Motor neuron (in vitro differentiated cells): Measurements from ENCODE around the gene NRL. TPM values are rescaled to one million over a fixed set of nuclear protein-coding genes. Genes with fewer than 3 reads are reported as not detected.
A peak's percentile ranks its signal among the peaks of the same experiment; 100 is the strongest.
"Not testable (repeated sequence)": the region's sequence is repeated elsewhere in the genome, so short reads cannot be mapped to it uniquely, and the experiment has no call there.

Source experiments
- ATAC-seq, 8 experiments: fragments of 200-7000 bp; cut with Tn5 transposase; replicated peaks in 6 of 8; 2 replicates each; pipeline ENCODE4 v1.8.0; 2021; ENCODE audit warnings: mild to moderate bottlenecking in 8 of 8, moderate library complexity in 8 of 8
- H3K27ac ChIP-seq, 2 donors: fragments of 250-450 bp; sonication (Bioruptor Pico); 2 replicates each; pipeline ENCODE4 v1.9.0; 2021; ENCODE audit warnings: antibody characterized with exemption in 2 of 2, mild to moderate bottlenecking in 2 of 2, moderate library complexity in 1 of 2
- H3K4me1 ChIP-seq, 2 donors: fragments of 250-450 bp; sonication (Bioruptor Pico); replicated peaks in 1 of 2; 2 replicates each; pipeline ENCODE4 v1.6.1; 2021; ENCODE audit warnings: antibody characterized with exemption in 2 of 2, mild to moderate bottlenecking in 2 of 2, moderate library complexity in 1 of 2
- H3K4me3 ChIP-seq, 5 donors: fragments of 250-450 bp; sonication (Bioruptor Pico); 2 replicates each; pipeline ENCODE4 v1.9.0; 2021; ENCODE audit warnings: antibody characterized with exemption in 5 of 5, mild to moderate bottlenecking in 5 of 5, moderate library complexity in 4 of 5
- WGBS, 10 experiments: fragments of 450-650 bp; shearing (Covaris generic); methylation state at CpG; one replicate each; pipeline ENCODE4 v1.0.0; 2022; 5-methylcytosine and 5-hydroxymethylcytosine counted together
- in situ Hi-C, 9 experiments: fragments of 400-800 bp; cut with MboI; loops; one replicate each; pipeline ENCODE4 v1.15.0; 2021; ENCODE audit warnings: low sequenced_read_pairs in 9 of 9, low pct_unique_long_range_greater_than_20kb in 2 of 9; ENCODE audit not compliant: unreplicated experiment in 9 of 9
- total RNA-seq, 8 experiments: library from RNA; unstranded; fragments of 300-600 nt; gene quantifications; 2 replicates each; pipeline versions ENCODE4 v1.2.3 to v1.2.4, GENCODE V29; 2022

NRL gene
- total RNA-seq, 8 experiments from 2014 or later: 1.1 to 2.6 (median 2.1) TPM

DNA sequence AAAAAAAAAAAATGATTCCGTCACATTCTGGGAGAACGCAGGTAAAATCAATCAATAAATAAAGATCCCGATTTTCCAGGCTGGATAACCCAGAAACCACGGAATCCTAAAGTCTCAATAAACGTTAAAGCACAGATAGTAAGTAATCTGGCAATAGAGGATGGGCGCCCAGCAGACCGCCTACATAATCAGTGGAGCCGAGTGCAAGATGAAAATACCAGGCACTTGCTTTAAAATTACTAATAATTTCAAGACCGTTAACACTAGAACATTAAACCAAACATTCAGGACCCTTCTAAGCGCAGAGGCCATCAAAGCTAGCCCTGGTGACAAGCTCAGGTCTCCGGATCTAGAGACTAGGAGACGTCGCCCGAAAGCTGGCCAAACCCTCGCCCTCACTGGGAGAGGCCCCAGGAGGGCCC, 1.4 kb downstream of the NRL start:
- Histone ChIP-seq H3K4me1 (peaks cover 6 to 8% of the 10 kb centered on the region in 2 donors), H3K4me3 (peak overlapping the region; percentile 43 to 64 (median 58)), H3K27ac (peak overlapping the region; percentile 92 to 97)
- whole genome bisulfite sequencing, 10 experiments: 0 to 18% (median 6%) methylated on average over 1 to 12 of the region's 15 CpGs; no CpG with 5 or more reads in 2 of the 10 experiments
- peak in 1 of 8 experiments; percentile 0 for ATAC-seq
- in situ Hi-C loops: no loop called here

DNA sequence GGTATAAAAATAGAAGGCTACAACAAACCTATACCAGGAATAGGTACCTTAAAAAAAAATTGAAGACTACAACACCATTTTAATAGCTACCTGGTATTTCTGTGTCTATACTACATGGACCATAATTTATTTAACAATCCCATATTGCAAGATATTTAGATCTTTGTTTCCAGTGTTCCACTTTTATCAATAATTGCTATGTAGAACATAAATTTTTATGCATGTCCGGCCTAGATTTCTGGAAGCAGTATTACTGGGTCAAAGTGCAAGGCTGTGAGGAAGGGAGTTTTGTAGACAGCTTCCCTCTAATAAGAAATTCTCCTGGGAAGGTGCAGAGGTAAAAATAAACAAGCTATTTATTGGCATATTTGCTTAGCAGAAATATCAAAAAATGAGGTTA, 4.2 kb downstream of the NRL start:
- WGBS, 10 experiments: 86 to 100% (median 94%) methylated on average over 1 of the region's 1 CpG; no CpG with 5 or more reads in 2 of the 10 experiments
- ATAC-seq: no peak
- Histone ChIP-seq H3K27ac (no peak overlapping the region), H3K4me3 (no peak overlapping the region), H3K4me1 (no peaks in the 10 kb centered on the region)
- in situ Hi-C loops: no loop called here

DNA sequence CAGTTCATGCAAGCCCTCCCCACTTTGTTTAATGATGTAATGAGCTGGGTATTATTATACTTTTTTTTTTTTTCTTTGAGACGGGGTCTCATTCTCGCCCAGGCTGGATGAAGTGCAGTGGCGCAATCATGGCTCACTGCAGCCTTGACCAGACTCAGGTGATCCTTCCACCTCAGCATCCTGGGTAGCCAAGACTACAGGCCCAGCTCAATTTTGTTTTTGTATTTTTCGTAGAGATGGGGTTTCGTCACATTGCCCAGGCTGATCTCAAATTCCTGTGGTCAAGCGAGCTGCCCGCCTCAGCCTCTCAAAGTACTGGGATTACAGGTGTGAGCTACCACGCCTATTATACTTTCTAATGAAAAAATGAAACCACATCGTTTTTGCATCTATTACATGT, 4.7 kb downstream of the NRL start:
- ATAC-seq: no peak
- H3K27ac ChIP-seq: no peak overlapping the region
- H3K4me3 ChIP-seq: no peak overlapping the region
- in situ Hi-C loops: no loop called here
- no peaks in the 10 kb centered on the region for H3K4me1 ChIP-seq
- 50 to 95% (median 80%) methylated on average over 2 to 8 of the region's 9 CpGs; no CpG with 5 or more reads in 3 of the 10 experiments for WGBS, 10 experiments

GRCh38 chr14:24108336-24108874, 6.3 kb downstream of the NRL start:
- 17 to 80% (median 50%) methylated on average over 2 to 5 of the region's 5 CpGs; no CpG with 5 or more reads in 1 of the 10 experiments for WGBS, 10 experiments
- Histone ChIP-seq H3K4me1 (no peaks in the 10 kb centered on the region), H3K4me3 (no peak overlapping the region), H3K27ac (no peak overlapping the region)
- in situ Hi-C loops: no loop called here
- peak in 2 of 8 experiments; percentile 15 to 31 for ATAC-seq

DNA sequence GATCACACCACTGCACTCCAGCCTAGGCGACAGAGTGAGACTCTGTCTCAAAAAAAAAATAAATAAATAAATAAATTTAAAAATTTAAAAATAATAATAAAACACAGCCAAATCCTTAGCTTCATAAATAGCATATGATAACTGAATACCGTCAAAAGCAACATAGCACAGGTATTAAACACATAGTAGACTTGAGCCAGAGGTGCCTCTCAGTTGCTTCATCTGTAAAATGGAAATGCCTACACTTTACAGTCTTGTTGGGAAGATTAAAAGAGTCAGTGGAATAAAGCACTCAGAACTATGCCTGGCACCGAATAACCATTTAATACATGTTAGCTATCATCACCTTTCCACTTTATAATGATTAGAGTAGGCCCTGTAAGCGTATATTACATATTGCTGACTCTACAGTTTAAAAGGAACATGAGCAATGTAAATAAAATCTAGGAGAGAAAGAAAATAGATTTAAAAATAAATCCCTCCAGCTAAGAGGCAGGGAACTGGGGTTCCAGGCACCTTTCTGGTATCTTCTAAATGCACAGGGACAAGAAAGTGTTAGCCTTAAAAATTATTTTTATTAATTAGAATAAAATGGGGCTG, 8.0 kb downstream of the NRL start:
- H3K4me3 ChIP-seq: no peak overlapping the region

GRCh38 chr14:24105609-24106239, 9.0 kb downstream of the NRL start:
- H3K4me1 ChIP-seq, H3K27ac ChIP-seq, in situ Hi-C loops, H3K4me3 ChIP-seq, ATAC-seq: not testable (repeated sequence)
- 80 to 100% (median 92%) methylated on average over 1 to 8 of the region's 8 CpGs; no CpG with 5 or more reads in 2 of the 10 experiments for WGBS, 10 experiments

More for the DNA sequence above, 8.0 kb downstream of the NRL start:
- in situ Hi-C loops: no loop called here
- Histone ChIP-seq H3K4me1 (no peaks in the 10 kb centered on the region), H3K27ac (no peak overlapping the region)
- ATAC-seq: no peak
- 55 to 92% (median 77%) methylated on average over 2 to 4 of the region's 4 CpGs for WGBS, 10 experiments

DNA sequence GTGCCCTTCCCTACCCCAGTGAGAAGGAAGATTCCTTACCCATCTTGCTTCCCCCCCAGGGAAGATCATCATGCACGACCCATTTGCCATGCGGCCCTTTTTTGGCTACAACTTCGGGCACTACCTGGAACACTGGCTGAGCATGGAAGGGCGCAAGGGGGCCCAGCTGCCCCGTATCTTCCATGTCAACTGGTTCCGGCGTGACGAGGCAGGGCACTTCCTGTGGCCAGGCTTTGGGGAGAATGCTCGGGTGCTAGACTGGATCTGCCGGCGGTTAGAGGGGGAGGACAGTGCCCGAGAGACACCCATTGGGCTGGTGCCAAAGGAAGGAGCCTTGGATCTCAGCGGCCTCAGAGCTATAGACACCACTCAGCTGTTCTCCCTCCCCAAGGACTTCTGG, 11.3 kb downstream of the NRL start:
- no peak overlapping the region for H3K27ac ChIP-seq
- in situ Hi-C loops: no loop called here
- no peaks in the 10 kb centered on the region for H3K4me1 ChIP-seq
- no peak for ATAC-seq
- 71 to 100% (median 87%) methylated on average over 1 to 7 of the region's 13 CpGs; no CpG with 5 or more reads in 6 of the 10 experiments for WGBS, 10 experiments
- no peak overlapping the region for H3K4me3 ChIP-seq

DNA sequence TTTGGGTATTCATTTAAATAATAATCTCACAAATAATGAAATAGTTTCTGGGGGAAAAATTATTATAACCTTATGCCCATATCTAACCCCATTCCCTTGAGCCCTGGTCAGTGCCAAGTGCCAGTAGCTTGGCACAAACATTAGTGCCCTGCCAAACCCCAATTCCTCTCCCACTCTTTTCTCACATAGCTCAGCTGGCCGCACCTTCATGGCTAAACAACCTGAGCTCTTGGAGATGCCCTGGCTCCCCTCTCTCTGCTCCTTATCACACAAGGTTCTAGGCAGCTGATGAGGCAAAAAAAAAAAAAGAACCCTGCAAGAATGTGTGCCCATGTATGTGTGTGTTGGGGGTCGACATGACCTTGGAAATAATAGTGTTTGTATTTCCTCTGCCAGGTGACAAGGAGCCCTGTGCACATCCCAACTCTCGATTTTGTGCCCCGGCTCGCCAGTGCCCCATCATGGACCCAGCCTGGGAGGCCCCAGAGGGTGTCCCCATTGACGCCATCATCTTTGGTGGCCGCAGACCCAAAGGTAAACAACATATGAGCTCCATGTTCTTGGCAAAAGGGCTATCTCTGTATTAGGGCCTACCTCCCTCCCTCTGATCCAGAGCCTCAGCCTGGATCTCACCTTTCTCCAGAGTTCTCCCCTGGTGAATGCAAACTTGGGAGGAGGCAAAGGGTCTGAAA, 12.2 kb downstream of the NRL start:
- Histone ChIP-seq H3K4me1 (no peaks in the 10 kb centered on the region), H3K4me3 (no peak overlapping the region), H3K27ac (no peak overlapping the region)
- no peak for ATAC-seq
- in situ Hi-C loops: no loop called here
- 70 to 100% (median 85%) methylated on average over 1 to 3 of the region's 7 CpGs; no CpG with 5 or more reads in 4 of the 10 experiments for WGBS, 10 experiments

- Histone ChIP-seq H3K4me1 (peaks cover 0 to under 1% of the 10 kb centered on the region in 2 donors), H3K4me3 (no peak overlapping the region), H3K27ac (no peak overlapping the region)
- ATAC-seq: no peak
- in situ Hi-C loops: no loop called here
- 77 to 100% (median 87%) methylated on average over 1 to 3 of the region's 3 CpGs; no CpG with 5 or more reads in 7 of the 10 experiments for WGBS, 10 experiments
Measured at GRCh38 chr14:24100982-24101494, 13.7 kb downstream of the NRL start.

- 50 to 100% (median 72%) methylated on average over 1 to 3 of the region's 4 CpGs; no CpG with 5 or more reads in 3 of the 10 experiments for WGBS, 10 experiments
- in situ Hi-C loops: no loop called here
- Histone ChIP-seq H3K4me1 (peaks cover 6 to 7% of the 10 kb centered on the region in 2 donors), H3K27ac (no peak overlapping the region), H3K4me3 (no peak overlapping the region)
- no peak for ATAC-seq
Measured at GRCh38 chr14:24100197-24100981, 14.4 kb downstream of the NRL start.

DNA sequence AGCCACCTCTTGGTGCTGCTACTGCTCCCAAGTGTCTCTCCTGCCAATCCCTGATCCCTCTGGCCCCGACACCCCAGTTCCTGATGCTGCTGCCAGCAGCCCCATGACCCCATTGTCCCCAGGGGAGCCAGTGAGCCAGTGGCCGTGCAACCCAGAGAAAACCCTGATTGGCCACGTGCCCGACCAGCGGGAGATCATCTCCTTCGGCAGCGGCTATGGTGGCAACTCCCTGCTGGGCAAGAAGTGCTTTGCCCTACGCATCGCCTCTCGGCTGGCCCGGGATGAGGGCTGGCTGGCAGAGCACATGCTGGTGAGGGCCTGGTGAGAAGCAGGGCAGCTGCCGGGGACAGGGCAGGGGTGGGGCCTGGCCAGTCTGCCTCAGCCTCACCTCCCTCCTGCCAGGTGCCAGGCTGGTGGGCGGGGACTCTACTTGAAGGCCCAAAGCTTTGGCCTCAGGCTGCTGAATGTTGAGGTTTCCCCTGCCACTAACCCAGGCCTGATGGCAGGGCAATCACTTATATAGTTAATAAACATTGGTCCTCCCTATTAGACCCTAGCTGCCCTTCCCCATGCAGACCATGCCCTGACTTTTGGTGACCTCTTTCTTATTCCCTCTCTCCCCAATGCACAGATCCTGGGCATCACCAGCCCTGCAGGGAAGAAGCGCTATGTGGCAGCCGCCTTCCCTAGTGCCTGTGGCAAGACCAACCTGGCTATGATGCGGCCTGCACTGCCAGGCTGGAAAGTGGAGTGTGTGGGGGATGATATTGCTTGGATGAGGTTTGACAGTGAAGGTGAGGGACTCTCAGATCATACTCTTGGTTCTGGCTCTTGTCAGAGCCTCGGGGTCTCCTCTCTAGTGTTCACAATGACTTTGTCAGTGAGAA, 15.6 kb downstream of the NRL start:
- no peak for ATAC-seq
- in situ Hi-C loops: no loop called here
- WGBS, 10 experiments: 76 to 100% (median 92%) methylated on average over 1 to 5 of the region's 17 CpGs; no CpG with 5 or more reads in 5 of the 10 experiments
- no peak overlapping the region for H3K4me3 ChIP-seq
- H3K27ac ChIP-seq: no peak overlapping the region
- H3K4me1 ChIP-seq: peaks cover 10 to 11% of the 10 kb centered on the region in 2 donors
